Upper lobe of left lung (tissue), 6 donors: ENCODE results near the gene GORASP2. TPM values are rescaled to one million over a fixed set of nuclear protein-coding genes. Genes with fewer than 3 reads are reported as not detected.

ENCODE experiments used
- ATAC-seq, 2 donors: fragments of 200-7000 bp; cut with Tn5 transposase; one replicate each; pipeline ENCODE4 v1.9.1; 2022; ENCODE audit warnings: mild to moderate bottlenecking in 2 of 2, moderate library complexity in 2 of 2; ENCODE audit not compliant: low FRiP score in 2 of 2
- DNase-seq, 2 donors: peaks; one replicate each; pipeline ENCODE4 v3.0.0-alpha.2; 2019 to 2020
- H3K27ac ChIP-seq, 4 donors: fragments of 200-600 bp; sonication (generic); one replicate each; pipeline ENCODE4 v1.5.1; 2016 to 2019
- H3K27me3 ChIP-seq, 4 donors: fragments of 200-600 bp; sonication (generic); one replicate each; pipeline ENCODE4 v1.5.1; 2017 to 2019
- H3K36me3 ChIP-seq, 4 donors: fragments of 200-600 bp; sonication (generic); one replicate each; pipeline ENCODE4 v1.5.1; 2016 to 2019
- H3K4me1 ChIP-seq, 4 donors: fragments of 200-600 bp; sonication (generic); one replicate each; pipeline ENCODE4 v1.5.1; 2018 to 2019
- H3K4me3 ChIP-seq, 4 donors: fragments of 200-600 bp; sonication (generic); one replicate each; pipeline ENCODE4 v1.5.1; 2017 to 2019; ENCODE audit warnings: mild to moderate bottlenecking in 2 of 4, moderate library complexity in 1 of 4
- H3K9me3 ChIP-seq, 4 donors: fragments of 200-600 bp; sonication (generic); one replicate each; pipeline ENCODE4 v1.5.1; 2018 to 2019
- EP300 ChIP-seq, 4 donors: sonication (generic); formaldehyde crosslinking; IDR thresholded peaks; one replicate each; pipeline ENCODE4 v1.5.1; 2017; ENCODE audit warnings: antibody characterized with exemption in 4 of 4, control low read depth in 2 of 4
- POLR2A ChIP-seq, 4 donors: fragments of 450-650 bp; IDR thresholded peaks; one replicate each; pipeline ENCODE4 v1.5.1; 2016 to 2017; ENCODE audit warnings: antibody characterized with exemption in 4 of 4, mild to moderate bottlenecking in 2 of 4
- POLR2AphosphoS5 ChIP-seq, 2 donors: sonication (generic); formaldehyde crosslinking; IDR thresholded peaks; one replicate each; pipeline ENCODE4 v1.5.1; 2017; ENCODE audit warnings: antibody characterized with exemption in 2 of 2
- WGBS, 2 donors: methylation state at CpG; one replicate each; pipeline ENCODE4 v1.1.5; 2017 to 2018; 5-methylcytosine and 5-hydroxymethylcytosine counted together
- total RNA-seq, 6 donors: library from RNA; depleted of rRNA in 4 of 6; stranded (reverse); fragments of >200 nt in 4 of 6; gene quantifications; one replicate each; pipeline versions ENCODE4 v1.1.0 to v1.2.1, GENCODE V29; 2016 to 2021
- TF ChIP-seq, protein P1 (sequence below), 6 experiments: fragments of 450-650 bp in 4 of 6; fragments of 200-600 bp in 2 of 6; sonication (generic) in 2 of 6; IDR thresholded peaks; one replicate each; pipeline ENCODE4 v1.5.1; 2016 to 2019; ENCODE audit warnings: antibody characterized with exemption in 6 of 6
- donor health status: DM: no; HTN: no; CAD: no; lungs with moderate emphysema.
- donor health status: DM: no; HTN: yes; CAD: no; lungs with severe emphysema.

Gene GORASP2
- total RNA-seq, 6 donors from 2014 or later: 14.7 to 80.7 (median 59.5) TPM

DNA sequence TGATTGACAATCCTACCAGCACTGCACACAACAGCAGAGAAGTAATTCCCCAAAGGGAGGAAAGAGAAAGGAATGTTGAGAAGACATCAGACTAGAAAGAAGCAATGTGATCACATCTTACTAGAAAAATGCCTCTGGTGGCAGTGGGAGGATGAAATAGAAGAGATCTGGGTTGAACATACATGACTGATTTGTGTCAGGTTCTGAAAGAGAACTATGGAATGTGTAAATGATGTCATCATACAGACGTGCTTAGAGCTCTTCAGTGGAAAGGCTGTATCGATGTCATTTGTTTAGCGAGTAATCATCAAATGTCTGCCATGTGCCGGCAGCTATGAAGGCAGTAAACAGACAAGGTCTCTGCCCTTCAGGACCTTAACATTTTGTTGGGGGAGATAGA, 24.9 kb downstream of the GORASP2 start:
- WGBS, 2 donors: 63 to 78% methylated on average over 4 of the region's 4 CpGs
- Histone ChIP-seq H3K9me3 (no peaks in the 10 kb centered on the region), H3K27me3 (no peaks in the 10 kb centered on the region), H3K4me3 (no peak overlapping the region), H3K4me1 (no peaks in the 10 kb centered on the region), H3K27ac (no peak overlapping the region), H3K36me3 (peaks cover 52 to 97% (median 68%) of the 10 kb centered on the region in 4 donors)
- TF ChIP-seq POLR2AphosphoS5 (IDR thresholded peaks at IDR 0.05) (no peak), POLR2A (IDR thresholded peaks at IDR 0.05) (no peak), EP300 (IDR thresholded peaks at IDR 0.05) (no peak)
- TF ChIP-seq, protein P1, sequence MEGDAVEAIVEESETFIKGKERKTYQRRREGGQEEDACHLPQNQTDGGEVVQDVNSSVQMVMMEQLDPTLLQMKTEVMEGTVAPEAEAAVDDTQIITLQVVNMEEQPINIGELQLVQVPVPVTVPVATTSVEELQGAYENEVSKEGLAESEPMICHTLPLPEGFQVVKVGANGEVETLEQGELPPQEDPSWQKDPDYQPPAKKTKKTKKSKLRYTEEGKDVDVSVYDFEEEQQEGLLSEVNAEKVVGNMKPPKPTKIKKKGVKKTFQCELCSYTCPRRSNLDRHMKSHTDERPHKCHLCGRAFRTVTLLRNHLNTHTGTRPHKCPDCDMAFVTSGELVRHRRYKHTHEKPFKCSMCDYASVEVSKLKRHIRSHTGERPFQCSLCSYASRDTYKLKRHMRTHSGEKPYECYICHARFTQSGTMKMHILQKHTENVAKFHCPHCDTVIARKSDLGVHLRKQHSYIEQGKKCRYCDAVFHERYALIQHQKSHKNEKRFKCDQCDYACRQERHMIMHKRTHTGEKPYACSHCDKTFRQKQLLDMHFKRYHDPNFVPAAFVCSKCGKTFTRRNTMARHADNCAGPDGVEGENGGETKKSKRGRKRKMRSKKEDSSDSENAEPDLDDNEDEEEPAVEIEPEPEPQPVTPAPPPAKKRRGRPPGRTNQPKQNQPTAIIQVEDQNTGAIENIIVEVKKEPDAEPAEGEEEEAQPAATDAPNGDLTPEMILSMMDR (IDR thresholded peaks at IDR 0.05): no peak
- no peak for DNase-seq
- ATAC-seq: no peak

DNA sequence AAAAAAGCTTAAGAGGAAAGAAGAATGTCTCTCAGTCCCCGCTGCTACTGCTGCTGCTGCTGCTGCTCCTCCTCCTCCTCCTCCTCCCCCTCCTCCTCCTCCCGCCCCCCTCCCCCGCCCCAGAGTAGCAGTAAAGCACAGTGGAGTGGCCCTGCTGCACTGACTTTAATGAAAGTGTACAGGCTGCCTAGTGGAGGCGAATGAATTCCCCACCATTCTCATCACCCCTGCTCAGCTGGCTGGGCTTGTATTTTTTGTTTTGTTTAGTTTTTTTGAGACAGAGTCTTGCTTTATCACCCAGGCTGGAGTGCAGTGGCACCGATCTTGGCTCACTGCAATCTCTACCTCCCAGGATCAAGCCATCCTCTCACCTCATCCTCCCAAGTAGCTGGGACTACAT, 34.3 kb downstream of the GORASP2 start:
- 69 to 86% methylated on average over 5 of the region's 5 CpGs for WGBS, 2 donors
- H3K4me3 ChIP-seq: no peak overlapping the region
- ATAC-seq (no peak), DNase-seq (no peak)
- H3K4me1 ChIP-seq: no peaks in the 10 kb centered on the region
- no peak overlapping the region for H3K27ac ChIP-seq
- TF ChIP-seq, protein P1 (IDR thresholded peaks at IDR 0.05): no peak
- TF ChIP-seq POLR2AphosphoS5 (IDR thresholded peaks at IDR 0.05) (no peak), EP300 (IDR thresholded peaks at IDR 0.05) (no peak), POLR2A (IDR thresholded peaks at IDR 0.05) (no peak)
- H3K36me3 ChIP-seq: peaks cover 28 to 95% (median 74%) of the 10 kb centered on the region in 4 donors
- H3K27me3 ChIP-seq: no peaks in the 10 kb centered on the region
- no peaks in the 10 kb centered on the region for H3K9me3 ChIP-seq

DNA sequence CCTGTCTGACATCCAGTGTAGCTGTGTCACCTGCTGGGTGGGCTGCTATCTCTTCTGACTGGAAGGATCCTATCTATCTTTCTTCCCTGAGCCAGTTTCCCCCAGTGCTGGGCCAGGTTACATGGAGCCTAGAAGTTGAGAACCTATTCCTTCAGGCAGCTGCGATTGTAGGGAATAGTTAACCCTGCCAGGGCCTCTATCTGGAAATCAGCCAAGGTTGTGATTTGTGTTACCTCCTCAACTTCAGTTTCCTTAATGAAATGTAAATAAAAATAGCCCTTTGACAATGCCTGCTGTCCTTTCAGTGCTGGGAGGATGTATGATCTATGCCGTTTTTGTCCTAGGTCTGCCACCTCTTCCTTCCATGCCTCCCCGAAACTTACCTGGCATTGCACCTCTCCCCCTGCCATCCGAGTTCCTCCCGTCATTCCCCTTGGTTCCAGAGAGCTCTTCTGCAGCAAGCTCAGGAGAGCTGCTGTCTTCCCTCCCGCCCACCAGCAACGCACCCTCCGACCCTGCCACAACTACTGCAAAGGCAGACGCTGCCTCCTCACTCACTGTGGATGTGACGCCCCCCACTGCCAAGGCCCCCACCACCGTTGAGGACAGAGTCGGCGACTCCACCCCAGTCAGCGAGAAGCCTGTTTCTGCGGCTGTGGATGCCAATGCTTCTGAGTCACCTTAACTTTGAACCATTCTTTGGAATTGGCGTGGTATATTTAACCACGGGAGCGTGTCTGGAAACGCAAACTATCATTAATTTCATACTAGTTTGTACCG, 36.6 kb downstream of the GORASP2 start:
- TF ChIP-seq, protein P1 (IDR thresholded peaks at IDR 0.05): no peak
- no peak for TF ChIP-seq POLR2AphosphoS5 (IDR thresholded peaks at IDR 0.05)
- TF ChIP-seq POLR2A (IDR thresholded peaks at IDR 0.05): no peak
- no peak for TF ChIP-seq EP300 (IDR thresholded peaks at IDR 0.05)
- no peak overlapping the region for H3K27ac ChIP-seq
- H3K27me3 ChIP-seq: no peaks in the 10 kb centered on the region
- 75 to 76% methylated on average over 20 of the region's 20 CpGs for WGBS, 2 donors
- peak in 1 of 2 donors; percentile 30 for DNase-seq
- no peaks in the 10 kb centered on the region for H3K4me1 ChIP-seq
- peaks cover 28 to 74% (median 64%) of the 10 kb centered on the region in 4 donors for H3K36me3 ChIP-seq
- ATAC-seq: no peak
- no peaks in the 10 kb centered on the region for H3K9me3 ChIP-seq
- no peak overlapping the region for H3K4me3 ChIP-seq

DNA sequence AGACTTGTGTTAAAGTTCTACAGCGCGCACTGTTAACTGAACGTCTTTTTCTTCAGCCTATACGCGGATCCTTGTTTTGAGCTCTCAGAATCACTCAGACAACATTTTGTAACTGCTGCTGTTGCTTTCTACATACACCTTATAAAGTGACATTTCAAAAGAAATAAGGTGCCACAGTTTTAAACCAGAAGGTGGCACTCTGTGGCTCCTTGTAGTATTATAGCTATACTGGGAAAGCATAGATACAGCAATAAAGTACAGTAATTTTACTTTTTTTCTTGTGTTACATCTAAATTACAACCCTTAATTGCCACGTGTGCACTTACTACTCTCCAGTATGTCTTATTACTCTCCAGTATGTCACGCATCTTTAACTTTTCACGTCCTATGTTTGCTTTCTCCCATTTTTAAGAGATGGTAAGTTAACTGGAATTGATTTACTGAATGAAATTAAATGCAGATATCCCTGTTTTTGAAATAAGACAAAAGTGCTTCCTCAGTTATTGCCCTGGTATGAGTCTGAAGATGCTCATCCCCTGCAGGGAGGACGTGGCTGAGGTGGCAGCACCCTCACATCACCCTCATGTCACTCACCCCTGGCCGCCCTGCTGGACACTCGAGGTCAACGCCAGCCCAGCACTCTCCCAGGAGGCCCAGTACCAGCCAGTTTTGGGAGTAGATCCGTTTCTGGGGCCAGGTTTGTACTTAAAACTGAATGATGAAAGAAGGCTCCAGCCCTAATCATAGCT, 37.8 kb downstream of the GORASP2 start:
- DNase-seq: peak in 1 of 2 donors; percentile 39
- H3K4me3 ChIP-seq: no peak overlapping the region
- H3K27me3 ChIP-seq: no peaks in the 10 kb centered on the region
- no peak overlapping the region for H3K27ac ChIP-seq
- no peaks in the 10 kb centered on the region for H3K4me1 ChIP-seq
- TF ChIP-seq, protein P1 (IDR thresholded peaks at IDR 0.05): no peak
- TF ChIP-seq POLR2AphosphoS5 (IDR thresholded peaks at IDR 0.05) (no peak), EP300 (IDR thresholded peaks at IDR 0.05) (no peak), POLR2A (IDR thresholded peaks at IDR 0.05) (no peak)
- ATAC-seq: peak in 1 of 2 donors; percentile 34
- peaks cover 28 to 62% (median 52%) of the 10 kb centered on the region in 4 donors for H3K36me3 ChIP-seq
- WGBS, 2 donors: 82 to 89% methylated on average over 13 of the region's 13 CpGs
- no peaks in the 10 kb centered on the region for H3K9me3 ChIP-seq
